ENCODE results near the gene RIPPLY3.

DNA sequence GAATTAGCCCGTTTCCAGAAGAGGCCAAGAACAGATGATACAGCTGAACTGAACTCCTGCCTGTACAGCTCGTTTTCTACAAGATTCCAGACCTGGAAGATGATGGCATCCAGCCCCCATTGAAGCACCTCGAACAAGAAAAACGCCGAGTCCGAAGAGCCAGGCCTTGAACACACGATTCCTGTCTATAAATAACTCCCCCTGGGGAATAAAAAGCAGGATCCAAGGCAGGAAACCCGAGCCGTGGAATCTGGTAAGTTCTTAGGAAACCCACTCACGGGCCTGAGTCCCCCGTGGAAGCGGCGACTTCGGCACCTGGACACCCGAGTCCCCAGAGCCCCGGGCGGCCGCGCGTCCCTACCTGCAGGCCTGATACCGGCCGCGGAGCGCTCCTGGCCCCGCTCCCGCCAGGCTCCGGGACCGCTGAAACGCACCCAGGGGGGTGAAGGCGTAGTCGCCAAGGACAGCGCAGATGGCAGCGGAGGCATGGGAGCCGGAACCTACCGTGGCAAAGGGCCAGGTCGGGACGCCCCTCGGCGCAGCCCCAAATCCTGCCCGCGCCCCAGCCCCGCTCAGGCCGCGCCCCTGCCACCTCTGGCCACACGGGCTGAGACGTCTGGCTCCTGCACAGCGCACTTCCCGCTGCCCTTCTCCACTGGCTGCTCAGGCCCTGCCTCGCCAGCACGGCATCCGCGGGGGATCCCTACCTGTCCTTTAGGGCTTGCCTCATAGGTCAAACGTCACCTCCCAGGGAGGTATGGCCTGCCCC lies 26.0 kb upstream of the RIPPLY3 start:
- TF ChIP-seq, protein P1, sequence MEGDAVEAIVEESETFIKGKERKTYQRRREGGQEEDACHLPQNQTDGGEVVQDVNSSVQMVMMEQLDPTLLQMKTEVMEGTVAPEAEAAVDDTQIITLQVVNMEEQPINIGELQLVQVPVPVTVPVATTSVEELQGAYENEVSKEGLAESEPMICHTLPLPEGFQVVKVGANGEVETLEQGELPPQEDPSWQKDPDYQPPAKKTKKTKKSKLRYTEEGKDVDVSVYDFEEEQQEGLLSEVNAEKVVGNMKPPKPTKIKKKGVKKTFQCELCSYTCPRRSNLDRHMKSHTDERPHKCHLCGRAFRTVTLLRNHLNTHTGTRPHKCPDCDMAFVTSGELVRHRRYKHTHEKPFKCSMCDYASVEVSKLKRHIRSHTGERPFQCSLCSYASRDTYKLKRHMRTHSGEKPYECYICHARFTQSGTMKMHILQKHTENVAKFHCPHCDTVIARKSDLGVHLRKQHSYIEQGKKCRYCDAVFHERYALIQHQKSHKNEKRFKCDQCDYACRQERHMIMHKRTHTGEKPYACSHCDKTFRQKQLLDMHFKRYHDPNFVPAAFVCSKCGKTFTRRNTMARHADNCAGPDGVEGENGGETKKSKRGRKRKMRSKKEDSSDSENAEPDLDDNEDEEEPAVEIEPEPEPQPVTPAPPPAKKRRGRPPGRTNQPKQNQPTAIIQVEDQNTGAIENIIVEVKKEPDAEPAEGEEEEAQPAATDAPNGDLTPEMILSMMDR (IDR thresholded peaks at IDR 0.05), result no peak
- TF ChIP-seq POLR2A (IDR thresholded peaks at IDR 0.05) (no peak), EP300 (IDR thresholded peaks at IDR 0.05) (no peak)
